Measurements from ENCODE around the gene PHOX2A. TPM values are rescaled to one million over a fixed set of nuclear protein-coding genes. Genes with fewer than 3 reads are reported as not detected.
A peak's percentile ranks its signal among the peaks of the same experiment; 100 is the strongest.

Gene PHOX2A
- total RNA-seq, 1 donor from 2014 or later: 3.4 TPM

DNA sequence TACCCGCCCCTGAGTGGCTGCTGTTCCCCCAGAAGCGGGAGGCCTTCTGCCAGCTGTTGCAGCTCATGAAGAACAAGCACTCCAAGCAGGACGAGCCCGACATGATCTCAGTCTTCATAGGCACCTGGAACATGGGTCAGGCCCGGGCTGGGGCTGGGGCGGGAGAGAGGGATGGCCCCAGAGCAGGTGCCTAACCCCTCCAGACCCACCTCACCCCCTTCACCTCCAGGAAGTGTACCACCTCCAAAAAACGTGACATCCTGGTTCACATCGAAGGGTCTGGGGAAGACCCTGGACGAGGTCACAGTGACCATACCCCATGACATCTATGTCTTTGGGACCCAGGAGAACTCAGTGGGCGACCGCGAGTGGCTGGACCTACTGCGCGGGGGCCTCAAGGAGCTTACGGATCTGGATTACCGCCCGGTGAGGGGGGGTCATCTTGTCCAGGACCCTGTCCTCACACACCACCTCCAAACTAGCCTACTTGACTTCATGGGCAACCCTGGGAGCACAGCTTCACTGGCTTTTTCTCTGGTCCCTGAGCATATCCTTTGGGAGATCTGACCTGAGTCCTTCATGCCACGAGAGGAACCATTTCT is 13.1 kb downstream of the PHOX2A start:
- Histone ChIP-seq H3K4me1 (peaks cover 12% of the 10 kb centered on the region), H3K4me3 (no peak overlapping the region), H3K9me3 (no peaks in the 10 kb centered on the region), H3K27me3 (no peaks in the 10 kb centered on the region), H3K27ac (no peak overlapping the region), H3K36me3 (peaks cover 0 to 68% of the 10 kb centered on the region in 2 donors)
- peak in 1 of 2 donors; percentile 67 for DNase-seq (ENCODE audit: extremely low spot score in 2 of 2)
- intact Hi-C loops (cut with DNase I): no loop called here
- TF ChIP-seq CTCF (IDR thresholded peaks at IDR 0.05) (no peak), POLR2AphosphoS5 (IDR thresholded peaks at IDR 0.05; ENCODE audit: insufficient read depth in 1 of 2, low read depth in 1 of 2) (no peak), POLR2A (IDR thresholded peaks at IDR 0.05) (no peak)

DNA sequence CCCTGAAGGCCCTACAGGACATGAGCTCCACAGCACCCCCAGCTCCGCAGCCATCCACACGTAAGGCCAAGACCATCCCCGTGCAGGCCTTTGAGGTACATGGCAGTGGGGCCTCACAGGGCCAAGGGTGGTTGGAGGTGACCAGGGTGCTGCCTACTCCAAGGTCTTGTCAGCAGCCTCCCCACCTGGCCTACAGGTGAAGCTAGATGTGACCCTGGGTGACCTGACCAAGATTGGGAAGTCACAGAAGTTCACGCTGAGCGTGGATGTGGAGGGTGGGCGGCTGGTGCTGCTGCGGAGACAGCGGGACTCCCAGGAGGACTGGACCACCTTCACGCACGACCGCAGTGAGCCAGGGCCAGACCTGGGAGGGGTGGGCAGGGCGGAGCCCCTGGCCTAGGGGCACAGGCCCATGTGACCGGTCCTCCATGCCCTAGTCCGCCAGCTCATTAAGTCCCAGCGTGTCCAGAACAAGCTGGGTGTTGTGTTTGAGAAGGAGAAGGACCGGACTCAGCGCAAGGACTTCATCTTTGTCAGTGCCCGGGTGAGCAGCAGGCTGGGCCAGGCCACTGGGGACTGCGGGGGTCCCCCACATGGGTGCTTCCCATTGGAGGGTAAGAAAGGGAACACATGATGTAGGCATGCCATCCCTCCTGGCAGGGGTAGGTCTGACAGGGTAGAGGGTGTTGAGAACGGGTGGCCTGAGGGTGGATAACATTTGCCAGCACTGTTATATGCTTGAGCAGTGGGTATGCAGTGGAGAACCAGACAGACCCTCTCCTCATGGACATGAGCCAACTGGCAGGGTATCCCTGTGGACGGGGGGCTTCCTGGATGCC is 13.8 kb downstream of the PHOX2A start:
- Histone ChIP-seq H3K27me3 (no peaks in the 10 kb centered on the region), H3K4me1 (peaks cover 20% of the 10 kb centered on the region), H3K9me3 (no peaks in the 10 kb centered on the region), H3K27ac (no peak overlapping the region), H3K36me3 (peaks cover 0 to 61% of the 10 kb centered on the region in 2 donors), H3K4me3 (no peak overlapping the region)
- no peak for TF ChIP-seq POLR2AphosphoS5 (IDR thresholded peaks at IDR 0.05; ENCODE audit: insufficient read depth in 1 of 2, low read depth in 1 of 2)
- no peak for TF ChIP-seq CTCF (IDR thresholded peaks at IDR 0.05)
- TF ChIP-seq POLR2A (IDR thresholded peaks at IDR 0.05): no peak
- intact Hi-C loops (cut with DNase I): no loop called here
- peak in 1 of 2 donors; percentile 87 for DNase-seq (ENCODE audit: extremely low spot score in 2 of 2)

DNA sequence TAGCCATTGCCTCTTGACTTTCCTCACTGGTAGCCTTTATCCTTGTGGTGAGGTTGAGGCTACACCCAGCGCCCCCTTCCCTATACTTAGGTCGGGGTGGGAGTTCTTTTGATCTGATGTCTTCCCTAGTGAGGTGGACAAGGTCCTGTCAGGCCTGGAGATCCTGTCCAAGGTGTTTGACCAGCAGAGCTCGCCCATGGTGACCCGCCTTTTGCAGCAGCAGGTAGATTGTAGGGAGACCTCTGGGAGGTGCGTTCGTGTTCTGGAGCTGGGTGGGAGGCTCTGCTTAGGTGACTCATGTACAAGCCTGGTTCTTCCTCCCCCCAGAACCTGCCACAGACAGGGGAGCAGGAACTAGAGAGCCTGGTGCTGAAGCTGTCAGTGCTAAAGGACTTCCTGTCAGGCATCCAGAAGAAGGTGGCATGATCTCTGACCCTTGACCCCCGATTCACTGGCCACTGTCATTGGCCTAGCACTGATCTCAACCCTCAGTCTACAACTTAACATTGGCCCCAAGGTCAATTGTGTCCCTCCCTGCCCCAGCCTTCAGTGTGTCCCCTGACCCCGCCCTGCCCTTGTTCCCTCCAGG is 14.5 kb downstream of the PHOX2A start:
- H3K27me3 ChIP-seq: no peaks in the 10 kb centered on the region
- TF ChIP-seq CTCF (IDR thresholded peaks at IDR 0.05) (no peak), POLR2A (IDR thresholded peaks at IDR 0.05) (no peak), POLR2AphosphoS5 (IDR thresholded peaks at IDR 0.05; ENCODE audit: insufficient read depth in 1 of 2, low read depth in 1 of 2) (no peak)
- intact Hi-C loops (cut with DNase I): no loop called here
- H3K4me3 ChIP-seq: no peak overlapping the region
- H3K27ac ChIP-seq: no peak overlapping the region
- H3K36me3 ChIP-seq: peaks cover 0 to 54% of the 10 kb centered on the region in 2 donors
- peaks cover 21% of the 10 kb centered on the region for H3K4me1 ChIP-seq
- H3K9me3 ChIP-seq: no peaks in the 10 kb centered on the region
- peak in 1 of 2 donors; percentile 67 for DNase-seq (ENCODE audit: extremely low spot score in 2 of 2)

GRCh38 chr11:72228844-72229231 is 15.1 kb downstream of the PHOX2A start:
- Histone ChIP-seq H3K27ac (no peak overlapping the region), H3K36me3 (peaks cover 0 to 48% of the 10 kb centered on the region in 2 donors), H3K27me3 (no peaks in the 10 kb centered on the region), H3K4me1 (peaks cover 21% of the 10 kb centered on the region), H3K9me3 (no peaks in the 10 kb centered on the region), H3K4me3 (no peak overlapping the region)
- DNase-seq (ENCODE audit: extremely low spot score in 2 of 2): peak in 1 of 2 donors; percentile 71
- intact Hi-C loops (cut with DNase I): no loop called here
- TF ChIP-seq POLR2AphosphoS5 (IDR thresholded peaks at IDR 0.05; ENCODE audit: insufficient read depth in 1 of 2, low read depth in 1 of 2) (no peak), CTCF (IDR thresholded peaks at IDR 0.05) (no peak), POLR2A (IDR thresholded peaks at IDR 0.05) (no peak)

Measured in vagina (tissue), 2 donors.